Uterus (tissue), 4 donors: ENCODE results near the gene BABAM2. TPM values are rescaled to one million over a fixed set of nuclear protein-coding genes. Genes with fewer than 3 reads are reported as not detected.

ENCODE experiments used
- DNase-seq, 2 donors: peaks; one replicate each; pipeline ENCODE4 v3.0.0-alpha.2; 2019 to 2020
- H3K27ac ChIP-seq, 2 donors: fragments of 200-600 bp; sonication (generic); 1 replicate in 1 of 2; 2 replicates in 1 of 2; pipeline ENCODE4 v1.5.1; 2016 to 2018
- H3K27me3 ChIP-seq, 2 donors: fragments of 200-600 bp; sonication (generic); one replicate each; pipeline ENCODE4 v1.5.1; 2018 to 2019; ENCODE audit warnings: control low read depth in 1 of 2
- H3K36me3 ChIP-seq, 2 donors: fragments of 200-600 bp; sonication (generic); one replicate each; pipeline ENCODE4 v1.5.1; 2019; ENCODE audit warnings: control low read depth in 1 of 2
- H3K4me1 ChIP-seq, 2 donors: fragments of 200-600 bp; sonication (generic); one replicate each; pipeline ENCODE4 v1.5.1; 2018 to 2019; ENCODE audit warnings: control low read depth in 1 of 2
- H3K4me3 ChIP-seq, 2 donors: fragments of 200-600 bp; sonication (generic); 1 replicate in 1 of 2; 2 replicates in 1 of 2; pipeline ENCODE4 v1.5.1; 2018 to 2019; ENCODE audit warnings: mild to moderate bottlenecking in 1 of 2
- H3K9me3 ChIP-seq, 2 donors: fragments of 200-600 bp; sonication (generic); one replicate each; pipeline ENCODE4 v1.5.1; 2019; ENCODE audit warnings: control low read depth in 1 of 2
- CTCF ChIP-seq, 4 experiments: fragments of 200-600 bp in 2 of 4; fragments of 450-650 bp in 2 of 4; sonication (generic) in 2 of 4; IDR thresholded peaks; one replicate each; pipeline ENCODE4 v1.5.1; 2016 to 2019; ENCODE audit warnings: antibody characterized with exemption in 4 of 4, mild to moderate bottlenecking in 2 of 4, moderate library complexity in 1 of 4
- POLR2A ChIP-seq, 2 donors: fragments of 450-650 bp; IDR thresholded peaks; one replicate each; pipeline ENCODE4 v1.6.1; 2016; ENCODE audit warnings: antibody characterized with exemption in 2 of 2, mild to moderate bottlenecking in 1 of 2, moderate library complexity in 1 of 2
- intact Hi-C: fragments of 100-400 bp; cut with DNase I; formaldehyde crosslinking; loops from one replicate; pipeline ENCODE4 v1.15.1; 2023; ENCODE audit warnings: low total_unique reads
- total RNA-seq, 4 donors: library from RNA; depleted of rRNA in 3 of 4; stranded (reverse); fragments of >200 nt in 3 of 4; gene quantifications; one replicate each; pipeline versions ENCODE4 v1.1.0 to v1.2.4, GENCODE V29; 2014 to 2023
- donor health status: DM: yes; HTN: yes; CAD: no.

The BABAM2 gene
- total RNA-seq, 4 donors from 2014 or later, result 24.1 to 62.1 (median 32.5) TPM

- DNase-seq, result no peak
- intact Hi-C loops, result no loop called here
- no peaks in the 10 kb centered on the region for H3K4me1 ChIP-seq
- H3K36me3 ChIP-seq, result no peaks in the 10 kb centered on the region
- H3K27me3 ChIP-seq, result no peaks in the 10 kb centered on the region
- H3K27ac ChIP-seq, result no peak overlapping the region
- TF ChIP-seq CTCF (IDR thresholded peaks at IDR 0.05) (no peak), POLR2A (IDR thresholded peaks at IDR 0.05) (no peak)
- H3K9me3 ChIP-seq, result no peaks in the 10 kb centered on the region
- H3K4me3 ChIP-seq, result no peak overlapping the region
These were observed 484.7 kb downstream of the BABAM2 start for GRCh38 chr2:28375236-28375635.

GRCh38 chr2:28375742-28376631 lies 485.5 kb downstream of the BABAM2 start:
- intact Hi-C loops, result no loop called here
- no peak overlapping the region for H3K4me3 ChIP-seq
- H3K4me1 ChIP-seq, result no peaks in the 10 kb centered on the region
- H3K9me3 ChIP-seq, result no peaks in the 10 kb centered on the region
- H3K36me3 ChIP-seq, result no peaks in the 10 kb centered on the region
- DNase-seq, result no peak
- H3K27me3 ChIP-seq, result no peaks in the 10 kb centered on the region
- no peak for TF ChIP-seq CTCF (IDR thresholded peaks at IDR 0.05)
- no peak for TF ChIP-seq POLR2A (IDR thresholded peaks at IDR 0.05)
- H3K27ac ChIP-seq, result no peak overlapping the region

- intact Hi-C loops, result no loop called here
- H3K27ac ChIP-seq, result no peak overlapping the region
- no peak for TF ChIP-seq POLR2A (IDR thresholded peaks at IDR 0.05)
- TF ChIP-seq CTCF (IDR thresholded peaks at IDR 0.05), result no peak
- H3K4me1 ChIP-seq, result no peaks in the 10 kb centered on the region
- DNase-seq, result no peak
- H3K27me3 ChIP-seq, result no peaks in the 10 kb centered on the region
- no peaks in the 10 kb centered on the region for H3K9me3 ChIP-seq
- H3K4me3 ChIP-seq, result no peak overlapping the region
- no peaks in the 10 kb centered on the region for H3K36me3 ChIP-seq
These were observed 486.8 kb downstream of the BABAM2 start for GRCh38 chr2:28377195-28377816.

- Histone ChIP-seq H3K4me1 (no peaks in the 10 kb centered on the region), H3K27me3 (no peaks in the 10 kb centered on the region), H3K9me3 (no peaks in the 10 kb centered on the region), H3K4me3 (no peak overlapping the region), H3K27ac (no peak overlapping the region), H3K36me3 (no peaks in the 10 kb centered on the region)
- DNase-seq, result no peak
- intact Hi-C loops, result no loop called here
- TF ChIP-seq CTCF (IDR thresholded peaks at IDR 0.05) (no peak), POLR2A (IDR thresholded peaks at IDR 0.05) (no peak)
These were observed 487.6 kb downstream of the BABAM2 start for GRCh38 chr2:28377984-28378678.
